ENCODE measurements around the gene LEF1. TPM values are rescaled to one million over a fixed set of nuclear protein-coding genes. Genes with fewer than 3 reads are reported as not detected.

Gene LEF1
- total RNA-seq, 1 donor from 2014 or later = 0.41 TPM

- no peaks in the 10 kb centered on the region for H3K9me3 ChIP-seq (replicated peaks)
- H3K27me3 ChIP-seq (ENCODE audit: low read depth) = no peaks in the 10 kb centered on the region
- peaks cover 47% of the 10 kb centered on the region for H3K36me3 ChIP-seq
- H3K4me1 ChIP-seq = peaks cover 15% of the 10 kb centered on the region
- DNase-seq = no peak
- TF ChIP-seq CTCF (IDR thresholded peaks at IDR 0.05; ENCODE audit: borderline replicate concordance) = no peak
- H3K4me3 ChIP-seq = no peak overlapping the region
- no peak overlapping the region for H3K27ac ChIP-seq (replicated peaks)
- intact Hi-C loops (cut with micrococcal nuclease) = no loop called here
These were observed 132.5 kb downstream of the LEF1 start for GRCh38 chr4:108036213-108036612.

GRCh38 chr4:108035691-108036090, 133.0 kb downstream of the LEF1 start:
- peaks cover 15% of the 10 kb centered on the region for H3K4me1 ChIP-seq
- H3K27ac ChIP-seq (replicated peaks) = no peak overlapping the region
- no peaks in the 10 kb centered on the region for H3K9me3 ChIP-seq (replicated peaks)
- DNase-seq = no peak
- H3K27me3 ChIP-seq (ENCODE audit: low read depth) = no peaks in the 10 kb centered on the region
- no peak for TF ChIP-seq CTCF (IDR thresholded peaks at IDR 0.05; ENCODE audit: borderline replicate concordance)
- H3K4me3 ChIP-seq = no peak overlapping the region
- H3K36me3 ChIP-seq = peaks cover 48% of the 10 kb centered on the region
- intact Hi-C loops (cut with micrococcal nuclease) = no loop called here

- Histone ChIP-seq H3K36me3 (peaks cover 54% of the 10 kb centered on the region), H3K9me3 (replicated peaks) (no peaks in the 10 kb centered on the region), H3K27me3 (ENCODE audit: low read depth) (no peaks in the 10 kb centered on the region), H3K27ac (replicated peaks) (no peak overlapping the region), H3K4me1 (peaks cover 15% of the 10 kb centered on the region), H3K4me3 (no peak overlapping the region)
- TF ChIP-seq CTCF (IDR thresholded peaks at IDR 0.05; ENCODE audit: borderline replicate concordance) = no peak
- intact Hi-C loops (cut with micrococcal nuclease) = no loop called here
- DNase-seq = no peak
These were observed 134.2 kb downstream of the LEF1 start for GRCh38 chr4:108034565-108034964.

- H3K27me3 ChIP-seq (ENCODE audit: low read depth) = no peaks in the 10 kb centered on the region
- peaks cover 67% of the 10 kb centered on the region for H3K36me3 ChIP-seq
- intact Hi-C loops (cut with micrococcal nuclease) = no loop called here
- DNase-seq = no peak
- H3K9me3 ChIP-seq (replicated peaks) = no peaks in the 10 kb centered on the region
- TF ChIP-seq CTCF (IDR thresholded peaks at IDR 0.05; ENCODE audit: borderline replicate concordance) = no peak
- peaks cover 15% of the 10 kb centered on the region for H3K4me1 ChIP-seq
- H3K27ac ChIP-seq (replicated peaks) = peak overlapping the region; percentile 56
- H3K4me3 ChIP-seq = no peak overlapping the region
These were observed 135.4 kb downstream of the LEF1 start for GRCh38 chr4:108033348-108033747.

- Histone ChIP-seq H3K27me3 (ENCODE audit: low read depth) (no peaks in the 10 kb centered on the region), H3K36me3 (peaks cover 85% of the 10 kb centered on the region), H3K4me1 (peaks cover 15% of the 10 kb centered on the region), H3K9me3 (replicated peaks) (no peaks in the 10 kb centered on the region), H3K27ac (replicated peaks) (no peak overlapping the region), H3K4me3 (no peak overlapping the region)
- TF ChIP-seq CTCF (IDR thresholded peaks at IDR 0.05; ENCODE audit: borderline replicate concordance) = no peak
- intact Hi-C loops (cut with micrococcal nuclease) = no loop called here
- DNase-seq = no peak
These were observed 137.2 kb downstream of the LEF1 start for GRCh38 chr4:108031427-108032083.
